H9 (cell line): ENCODE results near the gene KLHL7. TPM values are rescaled to one million over a fixed set of nuclear protein-coding genes. Genes with fewer than 3 reads are reported as not detected.

Experiments
- DNase-seq: peaks from one replicate; pipeline ENCODE4 v3.0.0-alpha.2; 2017
- H2AFZ ChIP-seq: one replicate; pipeline ENCODE4 v1.6.1; 2013; ENCODE audit warnings: mild to moderate bottlenecking, low read length, control low read depth, moderate library complexity
- H2AK5ac ChIP-seq: 2 replicates; pipeline ENCODE4 v1.6.1; 2013; ENCODE audit warnings: low read length, control low read depth, mixed read lengths; ENCODE audit not compliant: insufficient read length
- H2BK120ac ChIP-seq: one replicate; pipeline ENCODE4 v1.6.1; 2013; ENCODE audit warnings: low read depth, mild to moderate bottlenecking, low read length, control low read depth, inconsistent platforms; ENCODE audit not compliant: poor library complexity, severe bottlenecking
- H2BK12ac ChIP-seq: 2 replicates; pipeline ENCODE4 v1.6.1; 2013; ENCODE audit warnings: low read length, control low read depth, mixed read lengths, low read depth; ENCODE audit not compliant: insufficient read length
- H2BK15ac ChIP-seq: 2 replicates; pipeline ENCODE4 v1.6.1; 2013; ENCODE audit warnings: low read depth, low read length, control low read depth
- H2BK20ac ChIP-seq: one replicate; pipeline ENCODE4 v1.6.1; 2013; ENCODE audit warnings: low read depth, mild to moderate bottlenecking, low read length, control low read depth, inconsistent platforms; ENCODE audit not compliant: poor library complexity, severe bottlenecking
- H2BK5ac ChIP-seq: 2 replicates; pipeline ENCODE4 v1.6.1; 2013; ENCODE audit warnings: low read length, control low read depth, mixed read lengths; ENCODE audit not compliant: insufficient read length
- H3K14ac ChIP-seq: 2 replicates; pipeline ENCODE4 v1.6.1; 2013; ENCODE audit warnings: low read length, control low read depth; ENCODE audit not compliant: insufficient read depth
- H3K18ac ChIP-seq: 2 replicates; pipeline ENCODE4 v1.6.1; 2013; ENCODE audit warnings: low read depth, mild to moderate bottlenecking, mixed read lengths, low read length, control low read depth; ENCODE audit not compliant: insufficient read length
- H3K23ac ChIP-seq: 2 replicates; pipeline ENCODE4 v1.6.1; 2013; ENCODE audit warnings: low read length, control low read depth, mixed read lengths, low read depth; ENCODE audit not compliant: insufficient read length
- H3K23me2 ChIP-seq: 2 replicates; pipeline ENCODE4 v1.6.1; 2013; ENCODE audit warnings: low read depth, mild to moderate bottlenecking, mixed read lengths, low read length, control low read depth; ENCODE audit not compliant: insufficient read length, poor library complexity, severe bottlenecking
- H3K27ac ChIP-seq: 2 replicates; pipeline ENCODE4 v1.5.1; 2013; ENCODE audit warnings: low read length, control low read depth, mixed read lengths, low read depth; ENCODE audit not compliant: insufficient read length
- H3K27me3 ChIP-seq: 2 replicates; pipeline ENCODE4 v1.6.1; 2013; ENCODE audit warnings: low read length, control low read depth, inconsistent platforms; ENCODE audit not compliant: insufficient read depth
- H3K4ac ChIP-seq: 2 replicates; pipeline ENCODE4 v1.6.1; 2013; ENCODE audit warnings: low read depth, mild to moderate bottlenecking, control low read depth, inconsistent platforms, low read length, moderate library complexity
- H3K4me1 ChIP-seq: 2 replicates; pipeline ENCODE4 v1.6.1; 2013; ENCODE audit warnings: low read length, control low read depth, inconsistent platforms; ENCODE audit not compliant: insufficient read depth
- H3K4me2 ChIP-seq: 2 replicates; pipeline ENCODE4 v1.6.1; 2013; ENCODE audit warnings: low read length, control low read depth, mixed read lengths; ENCODE audit not compliant: insufficient read length, insufficient read depth
- H3K56ac ChIP-seq: 2 replicates; pipeline ENCODE4 v1.6.1; 2013; ENCODE audit warnings: low read depth, mild to moderate bottlenecking, mixed read lengths, low read length, control low read depth; ENCODE audit not compliant: insufficient read length
- H3K79me1 ChIP-seq: 2 replicates; pipeline ENCODE4 v1.6.1; 2013; ENCODE audit warnings: low read depth, mild to moderate bottlenecking, moderate library complexity, low read length, control low read depth, inconsistent platforms; ENCODE audit not compliant: insufficient read depth, poor library complexity, severe bottlenecking
- H3K79me2 ChIP-seq: 2 replicates; pipeline ENCODE4 v1.6.1; 2013; ENCODE audit warnings: low read length, control low read depth, inconsistent platforms; ENCODE audit not compliant: insufficient read depth
- H3K9ac ChIP-seq: 2 replicates; pipeline ENCODE4 v1.6.1; 2013; ENCODE audit warnings: low read length, control low read depth, mixed read lengths; ENCODE audit not compliant: insufficient read length; ENCODE audit errors: extremely low read depth
- H3K9me3 ChIP-seq: one replicate; pipeline ENCODE4 v1.6.1; 2013; ENCODE audit warnings: low read depth, low read length, inconsistent platforms; ENCODE audit not compliant: control insufficient read depth
- H3T11ph ChIP-seq: one replicate; pipeline ENCODE4 v1.6.1; 2013; ENCODE audit warnings: mild to moderate bottlenecking, low read length, control low read depth, inconsistent platforms
- H4K20me1 ChIP-seq: one replicate; pipeline ENCODE4 v1.6.1; 2013; ENCODE audit not compliant: control insufficient read depth, insufficient read length, insufficient read depth
- H4K5ac ChIP-seq: 2 replicates; pipeline ENCODE4 v1.6.1; 2013; ENCODE audit warnings: low read depth, mild to moderate bottlenecking, mixed read lengths, low read length, control low read depth; ENCODE audit not compliant: insufficient read length
- H4K8ac ChIP-seq: replicated peaks from 2 replicates; pipeline ENCODE4 v1.6.1; 2013; ENCODE audit warnings: low read length, control low read depth, mixed read lengths, low read depth; ENCODE audit not compliant: insufficient read length
- H4K91ac ChIP-seq: 2 replicates; pipeline ENCODE4 v1.6.1; 2013; ENCODE audit warnings: low read depth, mild to moderate bottlenecking, moderate library complexity, mixed read lengths, low read length, control low read depth; ENCODE audit not compliant: insufficient read length
- H3K27ac Mint-ChIP-seq, 3 experiments: 2 replicates in 2 of 3; 3 replicates in 1 of 3; pipeline ENCODE4 v1.8.0; 2020 to 2021; ENCODE audit warnings: mixed read lengths in 3 of 3, mild to moderate bottlenecking in 1 of 3, moderate library complexity in 1 of 3
- H3K27me3 Mint-ChIP-seq: 2 replicates; pipeline ENCODE4 v1.8.0; 2021; ENCODE audit warnings: low read depth, mild to moderate bottlenecking, moderate library complexity, mixed read lengths
- H3K36me3 Mint-ChIP-seq, 3 experiments: 2 replicates in 2 of 3; 3 replicates in 1 of 3; pipeline ENCODE4 v1.8.0; 2020 to 2021; ENCODE audit warnings: low read depth in 3 of 3, mixed read lengths in 3 of 3; ENCODE audit not compliant: insufficient read depth in 1 of 3
- H3K4me1 Mint-ChIP-seq, 2 experiments: 2 replicates each; pipeline ENCODE4 v1.8.0; 2020; ENCODE audit warnings: mixed read lengths in 2 of 2
- H3K4me3 Mint-ChIP-seq, 2 experiments: 2 replicates in 1 of 2; 3 replicates in 1 of 2; pipeline ENCODE4 v1.8.0; 2020 to 2021; ENCODE audit warnings: mild to moderate bottlenecking in 2 of 2, mixed read lengths in 2 of 2, moderate library complexity in 1 of 2
- H3K9me3 Mint-ChIP-seq, 2 experiments: 2 replicates in 1 of 2; 3 replicates in 1 of 2; pipeline ENCODE4 v1.8.0; 2020; ENCODE audit warnings: mild to moderate bottlenecking in 2 of 2, mixed read lengths in 2 of 2, moderate library complexity in 1 of 2
- CTCF ChIP-seq: fragments of 200-600 bp; sonication (generic); conservative IDR thresholded peaks from 3 replicates; pipeline ENCODE4 v1.8.0; 2021; ENCODE audit warnings: antibody characterized with exemption, mild to moderate bottlenecking
- whole genome bisulfite sequencing: extraction: QIAGEN DNeasy Blood & Tissue Kit; methylation state at CpG from one replicate; pipeline ENCODE4 v1.1.7; 2013; ENCODE audit warnings: missing lambda C conversion rate, low lambda C conversion rate, mixed read lengths; ENCODE audit not compliant: insufficient read length; ENCODE audit errors: extremely low coverage; 5-methylcytosine and 5-hydroxymethylcytosine counted together
- total RNA-seq: library from RNA; stranded (reverse); gene quantifications from 2 replicates; pipeline ENCODE4 v1.2.1, GENCODE V29; 2021

KLHL7 gene
- total RNA-seq, 1 experiment from 2014 or later, result 56.7 TPM

- no peak overlapping the region for H4K5ac ChIP-seq
- no peak overlapping the region for H2BK20ac ChIP-seq
- H4K91ac ChIP-seq, result no peak overlapping the region
- H2AFZ ChIP-seq, result no peak overlapping the region
- WGBS, result no CpG with 5 or more reads among the region's 5 CpGs
- no peak overlapping the region for H3T11ph ChIP-seq
- DNase-seq, result no peak
- peaks cover 37 to 55% (median 41%) of the 10 kb centered on the region in 3 experiments for H3K36me3 Mint-ChIP-seq
- H2AK5ac ChIP-seq, result no peak overlapping the region
- no peaks in the 10 kb centered on the region for H3K23me2 ChIP-seq
- H2BK120ac ChIP-seq, result no peak overlapping the region
- no peak overlapping the region for H3K27ac ChIP-seq
- H3K9me3 Mint-ChIP-seq, result no peaks in the 10 kb centered on the region
- TF ChIP-seq CTCF, result no peak
- H4K8ac ChIP-seq, result no peak overlapping the region
- H3K4me2 ChIP-seq, result no peak overlapping the region
- peaks cover under 1% of the 10 kb centered on the region; the same call in 1 of the 2 replicates for H3K4me1 ChIP-seq
- no peak overlapping the region for H3K18ac ChIP-seq
- H3K4me3 Mint-ChIP-seq, result no peak overlapping the region
- H3K79me1 ChIP-seq, result no peaks in the 10 kb centered on the region
- no peak overlapping the region; a peak in 2 of 7 replicates for H3K27ac Mint-ChIP-seq
- H3K23ac ChIP-seq, result no peak overlapping the region
- H3K9ac ChIP-seq, result no peak overlapping the region
- no peak overlapping the region for H3K56ac ChIP-seq
- no peak overlapping the region for H2BK5ac ChIP-seq
- no peak overlapping the region for H2BK12ac ChIP-seq
- no peak overlapping the region for H3K14ac ChIP-seq
- H3K27me3 ChIP-seq, result no peaks in the 10 kb centered on the region
- no peaks in the 10 kb centered on the region for H3K9me3 ChIP-seq
- no peak overlapping the region for H2BK15ac ChIP-seq
- peaks cover 8 to 11% of the 10 kb centered on the region in 2 experiments for H3K4me1 Mint-ChIP-seq
- peaks cover 8% of the 10 kb centered on the region; the same call in 1 of the 2 replicates for H3K79me2 ChIP-seq
- no peaks in the 10 kb centered on the region for H4K20me1 ChIP-seq
- no peaks in the 10 kb centered on the region for H3K27me3 Mint-ChIP-seq
- H3K4ac ChIP-seq, result no peak overlapping the region
These were observed 17.9 kb downstream of the KLHL7 start for GRCh38 chr7:23123465-23123864.
